D721Med (cell line): ENCODE results near the gene FER1L5.

Source experiments
- DNase-seq: peaks from one replicate; pipeline ENCODE4 v3.0.0; 2011; ENCODE audit warnings: low spot score; ENCODE audit not compliant: insufficient read length
- FAIRE-seq: peaks from 2 replicates; lab custom pipeline; 2011; peaks lifted over from hg19 to GRCh38; lab: Jason Lieb, UNC
- CTCF ChIP-seq: IDR thresholded peaks from 2 replicates; pipeline ENCODE4 v1.5.1; 2012; ENCODE audit warnings: mild to moderate bottlenecking, control low read depth; ENCODE audit not compliant: insufficient read depth; ENCODE audit errors: missing control alignments

FER1L5 gene

GRCh38 chr2:96734880-96735583 lies 92.5 kb downstream of the FER1L5 start:
- no peak for TF ChIP-seq CTCF
- FAIRE-seq (no peak), DNase-seq (no peak)

- no peak for FAIRE-seq
- DNase-seq: no peak
- TF ChIP-seq CTCF: no peak
Measured at GRCh38 chr2:96737251-96737650, 94.7 kb downstream of the FER1L5 start.

GRCh38 chr2:96737831-96738230 lies 95.3 kb downstream of the FER1L5 start:
- no peak for DNase-seq
- no peak for TF ChIP-seq CTCF
- no peak for FAIRE-seq

- DNase-seq: no peak
- TF ChIP-seq CTCF: no peak
- FAIRE-seq: no peak
Measured at GRCh38 chr2:96739076-96739632, 96.6 kb downstream of the FER1L5 start.

GRCh38 chr2:96739633-96740428 lies 97.3 kb downstream of the FER1L5 start, which contains the start of gene LMAN2L:
TSS of gene LMAN2L (minus strand) at chr2:96740064. CDS start at chr2:96740040, 24 bp downstream.
- no peak for TF ChIP-seq CTCF
- DNase-seq (peak; percentile 56), FAIRE-seq (no peak)

GRCh38 chr2:96747061-96747617 lies 104.6 kb downstream of the FER1L5 start:
- no peak for FAIRE-seq
- TF ChIP-seq CTCF: no peak
- DNase-seq: no peak
